ENCODE data around the gene TTC13. TPM values are rescaled to one million over a fixed set of nuclear protein-coding genes. Genes with fewer than 3 reads are reported as not detected.
"Not testable (repeated sequence)": the region's sequence is repeated elsewhere in the genome, so short reads cannot be mapped to it uniquely, and the experiment has no call there.

The TTC13 gene
- total RNA-seq, 1 donor from 2014 or later: 8.2 TPM

DNA sequence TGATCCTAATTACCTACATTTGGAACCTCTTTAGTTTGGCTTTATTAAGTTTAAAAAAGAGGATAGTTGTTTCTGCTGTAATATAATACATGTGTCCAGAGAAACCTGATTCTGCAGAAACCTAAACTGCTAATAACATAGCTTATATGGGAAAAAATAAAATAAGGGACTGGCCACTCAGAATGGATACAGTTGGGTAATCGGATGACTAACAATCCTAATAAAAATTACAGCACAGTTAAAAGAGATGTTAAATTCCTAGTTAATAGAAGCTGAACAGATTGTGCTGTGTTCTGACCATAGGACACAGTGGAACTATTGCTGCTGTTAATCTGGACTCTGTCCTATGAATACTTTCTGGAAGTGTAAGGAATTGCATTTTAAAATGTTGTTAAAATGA, 16.2 kb upstream of the TTC13 start:
- intact Hi-C loops (cut with DNase I): no loop called here
- DNase-seq (ENCODE audit: low spot score): no peak

GRCh38 chr1:230992100-230992774, 13.6 kb upstream of the TTC13 start:
- intact Hi-C loops (cut with DNase I): no loop called here

DNA sequence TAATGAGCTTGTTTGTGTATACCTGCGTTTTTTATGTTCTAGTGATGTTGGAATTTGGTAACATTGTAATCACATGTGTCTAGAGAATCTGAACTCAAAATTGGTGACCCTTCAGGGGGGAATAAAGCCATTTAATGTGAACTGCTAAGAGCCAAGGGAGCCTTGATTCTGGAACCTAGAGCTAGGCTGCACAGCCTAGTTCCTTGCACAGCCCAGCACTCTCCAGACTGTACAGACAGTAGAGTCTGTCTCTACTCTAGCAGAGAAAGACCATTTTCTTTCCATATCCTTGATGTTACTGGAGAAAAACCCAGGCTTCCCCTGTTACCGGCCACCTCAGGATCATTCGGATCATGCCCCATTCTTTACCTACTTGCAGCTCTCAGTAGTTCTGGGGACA, 8.8 kb upstream of the TTC13 start:
- intact Hi-C loops (cut with DNase I): no loop called here
- DNase-seq (ENCODE audit: low spot score): no peak

More at GRCh38 chr1:230992100-230992774, 13.6 kb upstream of the TTC13 start:
- no peak for DNase-seq (ENCODE audit: low spot score)

GRCh38 chr1:230986976-230987375, 8.3 kb upstream of the TTC13 start:
- intact Hi-C loops (cut with DNase I): no loop called here
- no peak for DNase-seq (ENCODE audit: low spot score)

GRCh38 chr1:230985711-230986110, 7.0 kb upstream of the TTC13 start:
- intact Hi-C loops (cut with DNase I): no loop called here
- DNase-seq (ENCODE audit: low spot score): no peak

GRCh38 chr1:230984622-230985515, 6.2 kb upstream of the TTC13 start:
- intact Hi-C loops (cut with DNase I): not testable (repeated sequence)

GRCh38 chr1:230983811-230984210, 5.2 kb upstream of the TTC13 start:
- intact Hi-C loops (cut with DNase I): no loop called here

More at GRCh38 chr1:230984622-230985515, 6.2 kb upstream of the TTC13 start:
- not testable (repeated sequence) for DNase-seq (ENCODE audit: low spot score)

GRCh38 chr1:230982696-230983095, 4.0 kb upstream of the TTC13 start:
- intact Hi-C loops (cut with DNase I): no loop called here
- DNase-seq (ENCODE audit: low spot score): no peak

More at GRCh38 chr1:230983811-230984210, 5.2 kb upstream of the TTC13 start:
- no peak for DNase-seq (ENCODE audit: low spot score)

DNA sequence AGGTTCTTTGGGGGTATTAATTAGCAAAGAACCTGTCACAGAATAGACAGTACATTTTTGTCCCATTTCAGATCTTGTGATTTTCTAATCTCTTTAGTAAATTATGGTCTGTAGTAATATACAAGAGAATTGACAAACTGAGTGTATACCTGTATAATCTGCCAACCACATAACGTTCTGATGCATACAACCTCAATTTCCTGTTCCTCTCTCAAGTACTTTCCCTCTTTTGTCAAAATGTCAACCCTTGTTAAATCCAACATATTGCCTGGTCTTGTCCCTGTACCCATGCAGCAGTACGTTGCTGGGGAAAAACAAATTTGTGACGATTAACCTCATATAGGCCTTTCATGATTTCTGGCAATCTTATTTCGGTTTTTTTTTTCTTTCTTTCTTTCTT, 1.3 kb upstream of the TTC13 start:
- intact Hi-C loops (cut with DNase I): loop anchor here (2.0 to 5.0 kb wide), 2 partner anchors 113 to 183 kb away; partner anchors contain the start of gene C1orf198
- DNase-seq (ENCODE audit: low spot score): no peak

- no peak for DNase-seq (ENCODE audit: low spot score)
- intact Hi-C loops (cut with DNase I): loop anchor here (2.0 to 5.0 kb wide), 2 partner anchors 112 to 183 kb away; partner anchors contain the start of gene C1orf198
These were observed 692 bp upstream of the TTC13 start for GRCh38 chr1:230979389-230979716.

GRCh38 chr1:230977761-230978490, 735 bp downstream of the TTC13 start:
- intact Hi-C loops (cut with DNase I): loop anchor here (2.0 to 5.0 kb wide), 2 partner anchors 111 to 181 kb away; partner anchors contain the start of gene C1orf198

GRCh38 chr1:230976825-230977747, 1.6 kb downstream of the TTC13 start:
- intact Hi-C loops (cut with DNase I): loop anchor here (5.0 kb wide), 1 partner anchor 110 kb away; the partner anchor contains the start of gene C1orf198
- no peak for DNase-seq (ENCODE audit: low spot score)

More at GRCh38 chr1:230977761-230978490, 735 bp downstream of the TTC13 start:
- no peak for DNase-seq (ENCODE audit: low spot score)

- intact Hi-C loops (cut with DNase I): loop anchor here (5.0 kb wide), 1 partner anchor 109 kb away; the partner anchor contains the start of gene C1orf198
- no peak for DNase-seq (ENCODE audit: low spot score)
These were observed 2.3 kb downstream of the TTC13 start for GRCh38 chr1:230976360-230976759.

DNA sequence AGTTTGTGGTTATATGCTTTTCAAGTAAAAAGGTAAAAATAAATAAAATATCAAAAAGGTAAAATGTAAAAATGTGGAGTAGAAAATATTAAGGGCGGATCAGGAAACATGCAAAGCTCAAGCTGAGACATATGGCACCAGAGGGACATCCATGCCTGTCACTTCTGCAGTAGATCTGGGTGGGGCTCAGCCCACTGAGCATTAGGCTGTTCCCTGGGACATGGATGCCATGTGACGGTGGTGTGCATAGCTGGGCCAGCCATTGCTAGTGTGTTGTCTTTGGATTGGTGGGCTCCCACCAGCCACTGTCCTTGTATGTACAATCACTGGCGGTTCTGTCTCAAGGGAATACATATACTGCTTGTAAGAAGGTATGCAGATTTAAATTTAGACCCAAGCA, 3.0 kb downstream of the TTC13 start:
- no peak for DNase-seq (ENCODE audit: low spot score)
- intact Hi-C loops (cut with DNase I): loop anchor here (5.0 kb wide), 1 partner anchor 108 kb away; the partner anchor contains the start of gene C1orf198

DNA sequence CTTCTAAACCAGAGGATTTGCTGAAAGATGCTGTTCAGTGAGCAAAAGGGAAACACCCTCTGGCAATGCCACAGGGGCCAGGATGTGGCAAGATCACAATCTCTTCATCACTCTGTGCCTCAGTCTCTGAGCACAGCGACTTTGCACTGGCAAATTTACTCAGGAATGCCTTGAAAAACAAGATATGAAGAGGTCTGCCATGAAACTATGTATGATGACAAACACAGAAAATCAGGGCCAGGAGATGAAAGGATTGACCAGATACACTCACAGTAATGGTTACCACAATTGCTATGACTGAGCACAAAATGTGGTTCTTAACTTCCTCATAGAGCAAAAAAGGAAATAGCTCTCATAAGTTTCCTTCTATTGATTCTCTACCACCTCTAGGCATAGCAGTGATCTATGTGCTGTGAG, 5.8 kb downstream of the TTC13 start:
- intact Hi-C loops (cut with DNase I): no loop called here
- no peak for DNase-seq (ENCODE audit: low spot score)

- intact Hi-C loops (cut with DNase I): no loop called here
- no peak for DNase-seq (ENCODE audit: low spot score)
These were observed 6.9 kb downstream of the TTC13 start for GRCh38 chr1:230971771-230972170.

DNA sequence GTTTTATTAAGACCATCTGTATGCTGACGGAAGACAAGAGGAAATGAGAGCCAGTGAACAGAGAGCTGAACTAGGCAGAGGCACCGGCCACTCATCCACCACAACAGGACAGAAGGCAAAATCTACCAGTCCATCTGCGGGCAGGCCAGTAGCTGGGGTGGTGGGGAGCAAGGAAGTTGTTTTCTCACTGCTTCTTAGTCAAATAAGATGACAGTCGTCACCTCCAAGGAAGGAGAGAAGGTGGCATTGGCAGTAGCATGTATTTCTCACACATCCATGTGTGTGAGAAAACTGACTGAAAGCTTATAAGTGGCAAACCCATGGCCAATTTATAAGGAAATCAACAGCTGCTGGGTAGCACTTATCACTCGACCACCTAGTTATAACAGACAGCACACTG, 8.2 kb downstream of the TTC13 start:
- DNase-seq (ENCODE audit: low spot score): no peak
- intact Hi-C loops (cut with DNase I): no loop called here

GRCh38 chr1:230966358-230966873, 12.2 kb downstream of the TTC13 start:
- intact Hi-C loops (cut with DNase I): no loop called here
- no peak for DNase-seq (ENCODE audit: low spot score)
